Smooth muscle cell (in vitro differentiated cells): ENCODE results near the gene DYSF. TPM values are rescaled to one million over a fixed set of nuclear protein-coding genes. Genes with fewer than 3 reads are reported as not detected.

Source experiments
- DNase-seq: peaks from one replicate; lab custom pipeline; 2025; ENCODE audit not compliant: unreplicated experiment; lab: John Stamatoyannopoulos, UW
- H2AFZ ChIP-seq: fragments of 200-600 bp; sonication (generic); 2 replicates; pipeline ENCODE4 v1.6.0; 2016; ENCODE audit warnings: antibody characterized with exemption, low read depth, mild to moderate bottlenecking
- H3F3A ChIP-seq: fragments of 200-600 bp; sonication (generic); 2 replicates; pipeline ENCODE4 v1.6.0; 2017; ENCODE audit warnings: antibody characterized with exemption, low read depth
- H3K27ac ChIP-seq: fragments of 200-600 bp; sonication (generic); 2 replicates; pipeline ENCODE4 v1.5.1; 2016; ENCODE audit warnings: low read depth, mild to moderate bottlenecking
- H3K27me3 ChIP-seq: fragments of 200-600 bp; sonication (generic); 2 replicates; pipeline ENCODE4 v1.6.1; 2016; ENCODE audit warnings: low read depth, mild to moderate bottlenecking
- H3K36me3 ChIP-seq: fragments of 200-600 bp; sonication (generic); 2 replicates; pipeline ENCODE4 v1.5.1; 2016; ENCODE audit warnings: low read depth
- H3K4me1 ChIP-seq: fragments of 200-600 bp; sonication (generic); 2 replicates; pipeline ENCODE4 v1.5.1; 2016; ENCODE audit warnings: low read depth
- H3K4me2 ChIP-seq: fragments of 200-600 bp; sonication (generic); 2 replicates; pipeline ENCODE4 v1.6.0; 2016; ENCODE audit warnings: mild to moderate bottlenecking
- H3K4me3 ChIP-seq: fragments of 200-600 bp; sonication (generic); 2 replicates; pipeline ENCODE4 v1.5.1; 2016; ENCODE audit warnings: mild to moderate bottlenecking
- H3K79me2 ChIP-seq: fragments of 200-600 bp; sonication (generic); 2 replicates; pipeline ENCODE4 v1.6.0; 2016; ENCODE audit warnings: low read depth, mild to moderate bottlenecking
- H3K9ac ChIP-seq: fragments of 200-600 bp; sonication (generic); 2 replicates; pipeline ENCODE4 v1.6.0; 2016; ENCODE audit warnings: low read depth
- H3K9me3 ChIP-seq: fragments of 200-600 bp; sonication (generic); replicated peaks from 2 replicates; pipeline ENCODE4 v1.5.1; 2016; ENCODE audit warnings: low read depth
- H4K20me1 ChIP-seq: fragments of 200-600 bp; sonication (generic); 2 replicates; pipeline ENCODE4 v1.6.0; 2016; ENCODE audit warnings: low read depth
- CTCF ChIP-seq: fragments of 200-600 bp; sonication (generic); IDR thresholded peaks from 2 replicates; pipeline ENCODE4 v1.5.1; 2017; ENCODE audit warnings: borderline replicate concordance, mild to moderate bottlenecking, antibody characterized with exemption; ENCODE audit not compliant: insufficient read depth, poor library complexity, severe bottlenecking
- WGBS: methylation state at CpG from one replicate; pipeline ENCODE4 v1.1.7; 2016; ENCODE audit warnings: low lambda C conversion rate; 5-methylcytosine and 5-hydroxymethylcytosine counted together
- polyA plus RNA-seq: library from polyadenylated mRNA; unstranded; fragments of >200 nt; fragmentation: Nextera tagmentation; extraction: Ambion mirVana; gene quantifications from 2 replicates; pipeline ENCODE4 v1.2.1, GENCODE V29; 2016
- total RNA-seq: library from RNA; depleted of rRNA; stranded (reverse); fragments of >200 nt; gene quantifications from 2 replicates; pipeline ENCODE4 v1.2.3, GENCODE V29; 2014

The DYSF gene
- total and polyA plus RNA-seq, 2 experiments from 2014 or later = 0.64 to 1.6 TPM

GRCh38 chr2:71694501-71695234 lies 241.3 kb downstream of the DYSF start:
- 83% methylated on average over 14 of the region's 14 CpGs for WGBS
- Histone ChIP-seq H3K36me3 (no peaks in the 10 kb centered on the region), H3K4me3 (no peak overlapping the region), H3K9ac (no peak overlapping the region), H3K4me1 (peaks cover 4% of the 10 kb centered on the region), H3K9me3 (no peaks in the 10 kb centered on the region), H2AFZ (no peak overlapping the region), H4K20me1 (no peaks in the 10 kb centered on the region), H3F3A (no peaks in the 10 kb centered on the region), H3K27ac (no peak overlapping the region), H3K4me2 (no peak overlapping the region), H3K27me3 (no peaks in the 10 kb centered on the region), H3K79me2 (no peaks in the 10 kb centered on the region)
- no peak for DNase-seq
- no peak for TF ChIP-seq CTCF

- peaks cover 6% of the 10 kb centered on the region for H3K4me1 ChIP-seq
- no peak for DNase-seq
- no peaks in the 10 kb centered on the region for H3K9me3 ChIP-seq
- H4K20me1 ChIP-seq = no peaks in the 10 kb centered on the region
- no peak overlapping the region for H3K4me2 ChIP-seq
- H3K4me3 ChIP-seq = no peak overlapping the region
- H3K79me2 ChIP-seq = no peaks in the 10 kb centered on the region
- H3K27ac ChIP-seq = no peak overlapping the region
- no peak overlapping the region for H3K9ac ChIP-seq
- H3K36me3 ChIP-seq = no peaks in the 10 kb centered on the region
- 88% methylated on average over 13 of the region's 13 CpGs for WGBS
- H2AFZ ChIP-seq = no peak overlapping the region
- H3F3A ChIP-seq = no peaks in the 10 kb centered on the region
- TF ChIP-seq CTCF = no peak
- H3K27me3 ChIP-seq = no peaks in the 10 kb centered on the region
Measured at GRCh38 chr2:71695235-71696120, 242.1 kb downstream of the DYSF start.

GRCh38 chr2:71696381-71696780 lies 243.0 kb downstream of the DYSF start:
- no peak for DNase-seq
- H3K27ac ChIP-seq = no peak overlapping the region
- no peaks in the 10 kb centered on the region for H3K36me3 ChIP-seq
- H3K9ac ChIP-seq = no peak overlapping the region
- no peaks in the 10 kb centered on the region for H4K20me1 ChIP-seq
- H3K4me1 ChIP-seq = peaks cover 11% of the 10 kb centered on the region
- no peaks in the 10 kb centered on the region for H3K79me2 ChIP-seq
- WGBS = 68% methylated on average over 8 of the region's 8 CpGs
- no peaks in the 10 kb centered on the region for H3F3A ChIP-seq
- H3K4me3 ChIP-seq = no peak overlapping the region
- no peaks in the 10 kb centered on the region for H3K27me3 ChIP-seq
- no peaks in the 10 kb centered on the region for H3K9me3 ChIP-seq
- H2AFZ ChIP-seq = no peak overlapping the region
- no peak for TF ChIP-seq CTCF
- H3K4me2 ChIP-seq = no peak overlapping the region
